Brain microvascular endothelial cell (primary cell): ENCODE results near the gene C2CD2.

Experiments
- DNase-seq: peaks from one replicate; pipeline ENCODE4 v3.0.0-alpha.2; 2020
- H3K27ac ChIP-seq: fragments of 250-450 bp; sonication (Bioruptor Pico); 2 replicates; pipeline ENCODE4 v1.5.1; 2020; ENCODE audit warnings: mild to moderate bottlenecking, moderate library complexity
- H3K27me3 ChIP-seq: fragments of 250-450 bp; sonication (Bioruptor Pico); replicated peaks from 2 replicates; pipeline ENCODE4 v1.5.1; 2020; ENCODE audit warnings: mild to moderate bottlenecking
- H3K36me3 ChIP-seq: fragments of 250-450 bp; sonication (Bioruptor Pico); replicated peaks from 2 replicates; pipeline ENCODE4 v1.5.1; 2020; ENCODE audit warnings: mild to moderate bottlenecking
- H3K4me3 ChIP-seq: 2 replicates; pipeline ENCODE4 v1.5.1; 2011; ENCODE audit warnings: low read depth, mild to moderate bottlenecking, control low read depth, low read length, moderate library complexity
- CTCF ChIP-seq: IDR thresholded peaks from 2 replicates; pipeline ENCODE4 v1.5.1; 2011; ENCODE audit warnings: low read depth, mild to moderate bottlenecking, moderate library complexity, low read length, control low read depth, inconsistent platforms; ENCODE audit errors: missing control alignments
- in situ Hi-C: cut with HindIII; loops from 2 replicates; pipeline ENCODE4 v1.10.0; 2017; ENCODE audit warnings: low sequenced_read_pairs, low pct_ligation_motif_present

Gene C2CD2

GRCh38 chr21:41903559-41904351, 50.1 kb downstream of the C2CD2 start:
- peaks cover 31% of the 10 kb centered on the region for H3K36me3 ChIP-seq
- H3K4me3 ChIP-seq: no peak overlapping the region
- H3K27me3 ChIP-seq: no peaks in the 10 kb centered on the region
- in situ Hi-C loops: no loop called here
- no peak for TF ChIP-seq CTCF
- no peak for DNase-seq
- H3K27ac ChIP-seq: no peak overlapping the region

- no peak overlapping the region for H3K27ac ChIP-seq
- H3K36me3 ChIP-seq: peaks cover 31% of the 10 kb centered on the region
- no peaks in the 10 kb centered on the region for H3K27me3 ChIP-seq
- in situ Hi-C loops: no loop called here
- H3K4me3 ChIP-seq: no peak overlapping the region
- DNase-seq: no peak
- TF ChIP-seq CTCF: no peak
Measured at GRCh38 chr21:41902946-41903345, 50.9 kb downstream of the C2CD2 start.

GRCh38 chr21:41901782-41902181, 52.0 kb downstream of the C2CD2 start:
- in situ Hi-C loops: no loop called here
- DNase-seq: no peak
- H3K36me3 ChIP-seq: peaks cover 20% of the 10 kb centered on the region
- H3K4me3 ChIP-seq: no peak overlapping the region
- H3K27ac ChIP-seq: no peak overlapping the region
- no peaks in the 10 kb centered on the region for H3K27me3 ChIP-seq
- no peak for TF ChIP-seq CTCF

GRCh38 chr21:41901099-41901498, 52.7 kb downstream of the C2CD2 start:
- in situ Hi-C loops: no loop called here
- Histone ChIP-seq H3K27ac (no peak overlapping the region), H3K27me3 (no peaks in the 10 kb centered on the region), H3K4me3 (no peak overlapping the region), H3K36me3 (peaks cover 16% of the 10 kb centered on the region)
- no peak for DNase-seq
- TF ChIP-seq CTCF: no peak

- no peak for TF ChIP-seq CTCF
- H3K27me3 ChIP-seq: no peaks in the 10 kb centered on the region
- no peak overlapping the region for H3K4me3 ChIP-seq
- H3K36me3 ChIP-seq: peaks cover 16% of the 10 kb centered on the region
- DNase-seq: no peak
- no peak overlapping the region for H3K27ac ChIP-seq
- in situ Hi-C loops: no loop called here
Measured at GRCh38 chr21:41900401-41900800, 53.4 kb downstream of the C2CD2 start.
